H54 (cell line): ENCODE results near the gene NSUN7.
"Not testable (repeated sequence)": the region's sequence is repeated elsewhere in the genome, so short reads cannot be mapped to it uniquely, and the experiment has no call there.

Experiments
- DNase-seq: peaks from one replicate; pipeline ENCODE4 v3.0.0; 2011; ENCODE audit warnings: low spot score, mixed read lengths; ENCODE audit not compliant: insufficient read length
- FAIRE-seq: peaks from 3 replicates; lab custom pipeline; 2011; peaks lifted over from hg19 to GRCh38; lab: Jason Lieb, UNC
- POLR2A ChIP-seq: IDR thresholded peaks from 2 replicates; pipeline ENCODE4 v1.6.1; 2011; ENCODE audit warnings: low read depth, mild to moderate bottlenecking, low read length

The NSUN7 gene

GRCh38 chr4:40755616-40756015 lies 5.9 kb downstream of the NSUN7 start:
- DNase-seq: no peak
- TF ChIP-seq POLR2A: no peak
- no peak for FAIRE-seq

- FAIRE-seq: no peak
- no peak for TF ChIP-seq POLR2A
- no peak for DNase-seq
These were observed 13.5 kb downstream of the NSUN7 start for GRCh38 chr4:40763228-40763716.

- FAIRE-seq (no peak), DNase-seq (no peak)
These were observed 19.5 kb downstream of the NSUN7 start for GRCh38 chr4:40769266-40769665.

DNA sequence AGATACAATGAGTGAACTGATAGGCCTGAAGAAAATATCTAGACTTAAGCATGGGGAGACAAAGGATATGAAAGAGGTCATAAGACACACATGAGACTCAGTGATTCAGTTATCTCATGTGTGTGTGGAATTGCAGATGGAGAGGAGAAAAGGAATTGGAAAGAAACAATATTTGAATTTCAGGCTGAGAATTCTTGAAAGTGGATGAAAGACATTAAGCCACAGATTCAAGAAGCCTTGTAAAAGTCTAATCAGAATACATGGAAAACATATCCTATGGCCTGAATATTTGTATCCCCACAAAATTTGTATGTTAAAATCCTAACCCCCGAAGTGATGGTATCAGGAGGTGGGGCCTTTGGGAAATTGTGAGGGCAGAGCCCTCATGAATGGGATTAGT lies 28.3 kb downstream of the NSUN7 start:
- DNase-seq: no peak
- no peak for TF ChIP-seq POLR2A
- FAIRE-seq: no peak

More at GRCh38 chr4:40769266-40769665, 19.5 kb downstream of the NSUN7 start:
- no peak for TF ChIP-seq POLR2A

DNA sequence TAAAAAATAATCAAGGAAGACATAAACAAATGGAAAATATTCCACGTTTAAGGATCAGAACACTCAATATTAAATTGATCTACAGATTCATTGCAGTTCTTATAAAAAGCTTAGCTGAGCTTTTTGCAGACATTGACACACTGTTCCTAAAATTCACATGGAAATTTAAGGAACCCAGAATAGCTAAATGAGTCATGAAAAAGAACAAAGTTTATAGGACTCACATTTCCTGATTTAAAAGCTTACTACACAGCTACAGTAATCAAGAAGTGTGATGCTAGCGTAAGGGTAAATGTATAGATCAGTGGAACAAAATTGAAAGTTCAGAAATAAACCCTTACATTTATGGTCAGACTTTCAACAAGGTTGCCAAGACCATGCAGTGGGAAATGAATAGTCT lies 33.1 kb downstream of the NSUN7 start:
- no peak for TF ChIP-seq POLR2A
- FAIRE-seq (no peak), DNase-seq (no peak)

DNA sequence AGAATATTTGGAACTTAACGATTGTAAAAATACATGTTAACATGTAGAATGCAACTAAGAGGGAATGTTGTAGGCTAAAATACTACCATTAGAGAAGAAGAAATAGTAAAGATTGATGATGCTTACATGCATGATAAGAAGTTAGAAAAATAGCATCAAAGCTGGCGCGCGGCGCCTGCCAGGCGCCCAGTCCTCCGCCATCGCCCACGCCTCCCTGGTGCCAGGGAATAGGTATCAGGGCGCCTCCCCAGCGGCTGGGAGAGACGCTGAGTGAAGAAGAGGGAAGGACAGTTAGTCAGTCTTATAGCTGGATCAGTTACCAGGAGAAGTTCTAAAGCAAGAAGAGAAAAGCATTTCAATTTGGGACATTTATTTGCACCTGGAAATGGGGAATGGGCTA lies 36.0 kb downstream of the NSUN7 start:
- TF ChIP-seq POLR2A: no peak
- DNase-seq (no peak), FAIRE-seq (no peak)

- TF ChIP-seq POLR2A: no peak
- FAIRE-seq (no peak), DNase-seq (no peak)
These were observed 38.6 kb downstream of the NSUN7 start for GRCh38 chr4:40788331-40788730.

DNA sequence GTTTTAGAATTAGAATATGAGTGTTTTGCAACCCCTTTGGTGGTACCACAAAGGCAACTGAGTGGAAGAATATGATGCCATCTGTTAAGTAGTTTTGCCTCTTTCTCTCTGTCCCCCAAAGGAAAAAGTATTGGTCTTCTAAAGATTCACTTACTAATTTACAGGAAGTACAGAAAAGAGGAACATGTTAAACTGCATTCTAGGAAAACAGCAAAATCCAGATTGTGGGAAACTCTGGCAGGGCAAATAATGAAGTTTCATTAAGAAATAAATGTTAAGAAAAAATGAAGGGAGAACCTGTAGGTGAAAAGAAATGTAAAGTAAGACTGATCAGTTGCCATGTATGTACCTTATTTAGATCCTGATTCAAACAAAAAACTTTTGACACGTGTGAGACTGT lies 39.3 kb downstream of the NSUN7 start:
- DNase-seq (no peak), FAIRE-seq (no peak)
- no peak for TF ChIP-seq POLR2A

DNA sequence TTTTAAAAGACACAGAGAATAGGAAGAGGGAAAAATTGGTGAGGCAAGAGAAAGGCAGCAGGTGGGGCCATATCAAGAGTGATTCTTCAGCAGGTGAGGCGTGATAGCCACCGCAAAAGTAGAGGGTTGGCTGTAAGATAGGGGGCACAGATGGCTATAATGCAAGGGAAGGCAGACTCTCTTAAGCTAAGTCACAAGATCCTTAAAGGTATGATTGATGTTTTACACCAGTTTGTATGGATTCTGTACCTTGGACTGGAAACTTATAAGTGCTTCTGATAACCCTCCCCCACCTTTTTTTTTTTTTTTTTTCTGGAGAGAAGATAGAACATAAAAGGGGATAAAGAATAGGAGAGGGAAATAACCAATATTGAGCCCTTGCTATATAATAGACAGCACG lies 40.0 kb downstream of the NSUN7 start:
- DNase-seq: no peak

GRCh38 chr4:40800064-40800463 lies 50.3 kb downstream of the NSUN7 start:
- TF ChIP-seq POLR2A: no peak
- no peak for DNase-seq
- FAIRE-seq: no peak

More for the DNA sequence above, 40.0 kb downstream of the NSUN7 start:
- FAIRE-seq: no peak
- TF ChIP-seq POLR2A: no peak

DNA sequence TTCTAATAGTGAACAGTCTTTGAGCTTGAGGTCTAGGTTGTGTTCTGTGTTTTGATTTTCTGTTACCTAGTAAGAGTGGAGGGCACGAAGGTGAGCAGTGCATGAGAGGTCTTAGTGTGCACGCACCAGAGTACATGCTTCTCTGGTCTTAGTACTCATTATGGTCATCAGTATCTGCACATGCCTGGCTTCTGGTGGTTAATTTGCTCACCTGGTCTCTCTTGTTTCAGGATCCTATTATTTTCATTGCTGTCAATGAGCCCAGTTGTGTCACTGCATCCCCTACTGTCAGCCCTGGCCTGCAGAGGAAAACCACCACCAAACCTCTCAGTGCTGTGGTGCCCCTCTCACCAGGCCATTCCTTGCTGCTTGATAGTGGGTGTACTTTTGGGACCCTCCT lies 54.8 kb downstream of the NSUN7 start:
- DNase-seq (no peak), FAIRE-seq (no peak)
- no peak for TF ChIP-seq POLR2A

DNA sequence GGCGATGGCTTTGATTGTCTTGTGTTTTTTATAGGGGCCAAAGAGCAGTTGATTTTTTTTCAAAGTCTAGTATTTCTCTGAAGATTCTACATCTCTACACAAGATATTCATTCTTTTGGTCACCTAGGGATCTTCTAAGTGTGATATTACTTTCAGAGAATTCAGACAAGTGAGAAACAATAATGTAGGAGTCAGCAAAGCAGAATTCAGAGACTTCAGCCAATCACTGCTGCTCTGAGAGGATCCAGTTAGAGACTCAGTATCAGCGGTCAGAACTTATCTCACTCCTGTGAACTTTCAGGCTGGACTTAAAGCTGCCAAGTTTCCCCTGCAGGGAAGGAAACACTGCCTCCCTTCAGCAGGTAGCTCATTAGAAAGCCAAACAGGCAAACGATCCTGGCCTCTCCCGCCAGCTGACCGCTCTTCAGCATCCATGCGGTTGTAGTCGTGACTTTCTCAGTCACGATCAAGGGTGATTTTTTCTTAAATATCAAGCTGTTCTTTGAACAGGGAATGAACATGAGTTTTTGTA lies 59.2 kb downstream of the NSUN7 start:
- no peak for FAIRE-seq
- TF ChIP-seq POLR2A: no peak

GRCh38 chr4:40811956-40812355 lies 62.2 kb downstream of the NSUN7 start:
- no peak for DNase-seq
- no peak for FAIRE-seq

More for the DNA sequence above, 59.2 kb downstream of the NSUN7 start:
- no peak for DNase-seq

GRCh38 chr4:40812386-40812785 lies 62.6 kb downstream of the NSUN7 start:
- FAIRE-seq: no peak
- no peak for DNase-seq
- no peak for TF ChIP-seq POLR2A

More at GRCh38 chr4:40811956-40812355, 62.2 kb downstream of the NSUN7 start:
- TF ChIP-seq POLR2A: no peak

- TF ChIP-seq POLR2A: no peak
- DNase-seq (no peak), FAIRE-seq (no peak)
These were observed 63.1 kb downstream of the NSUN7 start for GRCh38 chr4:40812856-40813255.

DNA sequence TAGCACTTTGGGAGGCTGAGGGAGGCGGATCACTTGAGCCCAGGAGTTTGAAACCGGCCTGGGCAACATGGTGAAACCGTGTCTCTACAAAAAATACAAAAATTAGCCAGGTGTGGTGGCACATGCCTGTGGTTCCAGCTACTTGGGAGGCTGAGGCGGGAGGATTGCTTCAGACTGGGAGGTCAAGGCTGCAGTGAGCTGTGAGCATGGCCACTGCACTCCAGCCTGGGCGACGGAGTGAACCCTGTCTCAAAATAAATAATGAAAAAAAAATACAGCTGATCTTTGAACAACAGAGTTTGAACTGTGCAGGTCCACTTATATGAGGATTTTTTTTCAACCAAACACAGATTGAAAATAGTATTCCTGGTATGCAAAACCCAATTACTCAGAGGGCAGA lies 67.4 kb downstream of the NSUN7 start:
- not testable (repeated sequence) for FAIRE-seq, DNase-seq
